ENCODE measurements around the gene TAS2R5.
A peak's percentile ranks its signal among the peaks of the same experiment; 100 is the strongest.

DNA sequence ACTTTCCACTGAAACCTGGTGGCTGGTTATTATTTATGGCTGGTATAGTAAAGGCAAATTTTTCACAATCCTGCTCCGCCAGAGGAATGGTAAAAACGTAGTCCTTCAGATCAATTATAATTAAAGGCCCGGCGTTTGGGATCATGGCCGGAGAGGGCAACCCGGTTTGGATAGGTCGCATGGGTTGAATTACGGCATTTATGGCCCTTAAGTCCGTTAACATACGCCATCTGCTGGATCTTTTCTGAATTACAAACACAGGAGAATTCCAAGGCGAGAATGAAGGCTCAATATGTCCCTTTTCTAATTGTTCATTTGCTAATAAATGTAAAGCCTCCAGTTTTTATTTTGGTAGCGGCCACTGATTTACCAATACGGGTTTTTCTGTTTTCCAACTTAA, 37.4 kb upstream of the TAS2R5 start:
- TF ChIP-seq, protein P1, sequence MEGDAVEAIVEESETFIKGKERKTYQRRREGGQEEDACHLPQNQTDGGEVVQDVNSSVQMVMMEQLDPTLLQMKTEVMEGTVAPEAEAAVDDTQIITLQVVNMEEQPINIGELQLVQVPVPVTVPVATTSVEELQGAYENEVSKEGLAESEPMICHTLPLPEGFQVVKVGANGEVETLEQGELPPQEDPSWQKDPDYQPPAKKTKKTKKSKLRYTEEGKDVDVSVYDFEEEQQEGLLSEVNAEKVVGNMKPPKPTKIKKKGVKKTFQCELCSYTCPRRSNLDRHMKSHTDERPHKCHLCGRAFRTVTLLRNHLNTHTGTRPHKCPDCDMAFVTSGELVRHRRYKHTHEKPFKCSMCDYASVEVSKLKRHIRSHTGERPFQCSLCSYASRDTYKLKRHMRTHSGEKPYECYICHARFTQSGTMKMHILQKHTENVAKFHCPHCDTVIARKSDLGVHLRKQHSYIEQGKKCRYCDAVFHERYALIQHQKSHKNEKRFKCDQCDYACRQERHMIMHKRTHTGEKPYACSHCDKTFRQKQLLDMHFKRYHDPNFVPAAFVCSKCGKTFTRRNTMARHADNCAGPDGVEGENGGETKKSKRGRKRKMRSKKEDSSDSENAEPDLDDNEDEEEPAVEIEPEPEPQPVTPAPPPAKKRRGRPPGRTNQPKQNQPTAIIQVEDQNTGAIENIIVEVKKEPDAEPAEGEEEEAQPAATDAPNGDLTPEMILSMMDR (IDR thresholded peaks at IDR 0.05) = peak in 1 of 6 experiments; percentile 12
- TF ChIP-seq POLR2A (IDR thresholded peaks at IDR 0.05) = no peak
- TF ChIP-seq POLR2AphosphoS5 (IDR thresholded peaks at IDR 0.05) = no peak

All from upper lobe of left lung (tissue), 4 donors.